HUES64 (cell line): ENCODE measurements around the gene RUNDC3A.
A peak's percentile ranks its signal among the peaks of the same experiment; 100 is the strongest.

ENCODE experiments used
- H3K27ac ChIP-seq: 2 replicates; pipeline ENCODE4 v1.7.0; 2013; ENCODE audit warnings: low read depth, low read length, inconsistent platforms
- H3K27me3 ChIP-seq: 2 replicates; pipeline ENCODE4 v1.6.1; 2013; ENCODE audit warnings: mild to moderate bottlenecking, low read length; ENCODE audit not compliant: insufficient read depth
- H3K36me3 ChIP-seq: 2 replicates; pipeline ENCODE4 v1.6.1; 2013; ENCODE audit warnings: mild to moderate bottlenecking, low read length; ENCODE audit not compliant: insufficient read depth
- H3K4me1 ChIP-seq: 2 replicates; pipeline ENCODE4 v1.6.1; 2013; ENCODE audit warnings: mild to moderate bottlenecking, low read length, moderate library complexity; ENCODE audit not compliant: insufficient read depth
- H3K4me3 ChIP-seq: 2 replicates; pipeline ENCODE4 v1.5.1; 2013; ENCODE audit warnings: mild to moderate bottlenecking, low read length, moderate library complexity
- H3K9ac ChIP-seq: 2 replicates; pipeline ENCODE4 v1.6.1; 2013; ENCODE audit warnings: mild to moderate bottlenecking, low read depth, low read length
- H3K9me3 ChIP-seq: 2 replicates; pipeline ENCODE4 v1.6.1; 2013; ENCODE audit warnings: low read depth, low read length; ENCODE audit not compliant: insufficient read depth
- WGBS: fragments of 150-250, 120-280 bp; methylation state at CpG from one replicate; pipeline ENCODE4 v1.1.7; 2013; ENCODE audit warnings: missing lambda C conversion rate; 5-methylcytosine and 5-hydroxymethylcytosine counted together

The RUNDC3A gene

GRCh38 chr17:44312396-44313104 is 4.1 kb downstream of the RUNDC3A start:
- WGBS, result 67% methylated on average over 15 of the region's 17 CpGs
- no peak overlapping the region for H3K4me3 ChIP-seq
- H3K27ac ChIP-seq, result no peak overlapping the region
- H3K4me1 ChIP-seq, result 0 out of 2 replicates have a peak, but pooled peaks cover 2% of the 10 kb centered on the region
- no peaks in the 10 kb centered on the region for H3K36me3 ChIP-seq
- H3K9ac ChIP-seq, result no peak overlapping the region
- H3K27me3 ChIP-seq, result peaks cover 32% of the 10 kb centered on the region
- no peaks in the 10 kb centered on the region for H3K9me3 ChIP-seq

GRCh38 chr17:44314031-44314430 is 5.6 kb downstream of the RUNDC3A start:
- Histone ChIP-seq H3K36me3 (no peaks in the 10 kb centered on the region), H3K4me3 (no peak overlapping the region), H3K27ac (no peak overlapping the region), H3K4me1 (0 out of 2 replicates have a peak, but pooled peaks cover 2% of the 10 kb centered on the region), H3K9ac (no peak overlapping the region), H3K27me3 (peaks cover 33% of the 10 kb centered on the region), H3K9me3 (no peaks in the 10 kb centered on the region)
- WGBS, result 91% methylated on average over 7 of the region's 7 CpGs

- Histone ChIP-seq H3K9ac (no peak overlapping the region), H3K4me1 (0 out of 2 replicates have a peak, but pooled peaks cover 2% of the 10 kb centered on the region), H3K36me3 (peaks cover 3% of the 10 kb centered on the region), H3K27ac (no peak overlapping the region), H3K9me3 (no peaks in the 10 kb centered on the region), H3K4me3 (peak overlapping the region; percentile 52), H3K27me3 (peaks cover 33% of the 10 kb centered on the region)
- WGBS, result 54% methylated on average over 10 of the region's 11 CpGs
Measured at GRCh38 chr17:44314524-44314868, 6.1 kb downstream of the RUNDC3A start.

- WGBS, result under 1% methylated on average over 81 of the region's 81 CpGs
- Histone ChIP-seq H3K4me1 (0 out of 2 replicates have a peak, but pooled peaks cover 2% of the 10 kb centered on the region), H3K27me3 (peaks cover 33% of the 10 kb centered on the region), H3K27ac (no peak overlapping the region), H3K9ac (no peak overlapping the region), H3K36me3 (peaks cover 9% of the 10 kb centered on the region), H3K9me3 (no peaks in the 10 kb centered on the region), H3K4me3 (peak overlapping the region; percentile 52)
Measured at GRCh38 chr17:44314869-44315661, 6.7 kb downstream of the RUNDC3A start.

GRCh38 chr17:44315760-44316731 is 7.6 kb downstream of the RUNDC3A start:
- 0 out of 2 replicates have a peak overlapping the region, but pooled peaks have one; percentile 9 for H3K9ac ChIP-seq

GRCh38 chr17:44317545-44317944 is 9.1 kb downstream of the RUNDC3A start:
- no peaks in the 10 kb centered on the region for H3K4me1 ChIP-seq
- no peak overlapping the region for H3K9ac ChIP-seq
- no peak overlapping the region for H3K27ac ChIP-seq
- 91% methylated on average over 6 of the region's 6 CpGs for WGBS
- H3K4me3 ChIP-seq, result no peak overlapping the region
- H3K36me3 ChIP-seq, result peaks cover 34% of the 10 kb centered on the region
- no peaks in the 10 kb centered on the region for H3K9me3 ChIP-seq
- H3K27me3 ChIP-seq, result peaks cover 33% of the 10 kb centered on the region

More at GRCh38 chr17:44315760-44316731, 7.6 kb downstream of the RUNDC3A start:
- H3K9me3 ChIP-seq, result no peaks in the 10 kb centered on the region
- H3K4me3 ChIP-seq, result peak overlapping the region; percentile 52
- 0 out of 2 replicates have a peak, but pooled peaks cover 1% of the 10 kb centered on the region for H3K4me1 ChIP-seq
- peak overlapping the region; percentile 21; the same call in 1 of the 2 replicates for H3K27ac ChIP-seq
- peaks cover 33% of the 10 kb centered on the region for H3K27me3 ChIP-seq
- H3K36me3 ChIP-seq, result peaks cover 19% of the 10 kb centered on the region
- WGBS, result 5% methylated on average over 38 of the region's 38 CpGs

- Histone ChIP-seq H3K4me1 (no peaks in the 10 kb centered on the region), H3K27me3 (peaks cover 27% of the 10 kb centered on the region), H3K36me3 (peaks cover 35% of the 10 kb centered on the region), H3K9me3 (no peaks in the 10 kb centered on the region), H3K4me3 (no peak overlapping the region), H3K27ac (no peak overlapping the region), H3K9ac (no peak overlapping the region)
- 90% methylated on average over 15 of the region's 15 CpGs for WGBS
Measured at GRCh38 chr17:44318077-44318892, 9.9 kb downstream of the RUNDC3A start.

GRCh38 chr17:44320066-44320465 is 11.7 kb downstream of the RUNDC3A start:
- Histone ChIP-seq H3K27me3 (peaks cover 17% of the 10 kb centered on the region), H3K9me3 (no peaks in the 10 kb centered on the region), H3K9ac (no peak overlapping the region), H3K4me3 (no peak overlapping the region), H3K27ac (no peak overlapping the region), H3K4me1 (no peaks in the 10 kb centered on the region), H3K36me3 (peaks cover 35% of the 10 kb centered on the region)
- 88% methylated on average over 18 of the region's 18 CpGs for WGBS

- Histone ChIP-seq H3K27me3 (peaks cover 21% of the 10 kb centered on the region), H3K9me3 (no peaks in the 10 kb centered on the region), H3K27ac (no peak overlapping the region), H3K36me3 (peaks cover 35% of the 10 kb centered on the region), H3K4me1 (no peaks in the 10 kb centered on the region), H3K4me3 (no peak overlapping the region), H3K9ac (no peak overlapping the region)
- 94% methylated on average over 20 of the region's 21 CpGs for WGBS
Measured at GRCh38 chr17:44321246-44322120, 13.1 kb downstream of the RUNDC3A start.
